SK-N-SH treated with all-trans-retinoic acid at 6 μM for 48 hours (cell line): Measurements from ENCODE around the gene RBMS3.
"Not testable (repeated sequence)": the region's sequence is repeated elsewhere in the genome, so short reads cannot be mapped to it uniquely, and the experiment has no call there.

ENCODE experiments used
- ATAC-seq: fragments of 200-7000 bp; cut with Tn5 transposase; 3 replicates; pipeline ENCODE4 v1.9.1; 2020; ENCODE audit warnings: mild to moderate bottlenecking, moderate library complexity
- ARNTL ChIP-seq: fragments of 450-650 bp; formaldehyde crosslinking; IDR thresholded peaks from 2 replicates; pipeline ENCODE4 v1.5.0; 2020; ENCODE audit warnings: low read depth, mild to moderate bottlenecking, moderate library complexity, borderline replicate concordance
- BACH2 ChIP-seq: fragments of 250-450 bp; sonication (Bioruptor Pico); IDR thresholded peaks from 2 replicates; pipeline ENCODE4 v1.9.0; 2021; ENCODE audit warnings: mild to moderate bottlenecking, borderline replicate concordance
- CSDC2 ChIP-seq: fragments of 250-450 bp; sonication (Bioruptor Pico); IDR thresholded peaks from 2 replicates; pipeline ENCODE4 v1.5.0; 2020; ENCODE audit warnings: mild to moderate bottlenecking, moderate library complexity
- ESRRG ChIP-seq: fragments of 250-450 bp; sonication (Bioruptor Pico); IDR thresholded peaks from 2 replicates; pipeline ENCODE4 v1.6.1; 2021; ENCODE audit warnings: mild to moderate bottlenecking
- GLIS3 ChIP-seq: fragments of 250-450 bp; sonication (Bioruptor Pico); IDR thresholded peaks from 2 replicates; pipeline ENCODE4 v1.5.0; 2020; ENCODE audit warnings: mild to moderate bottlenecking, moderate library complexity
- ISL1 ChIP-seq: fragments of 250-450 bp; sonication (Bioruptor Pico); IDR thresholded peaks from 2 replicates; pipeline ENCODE4 v2.1.2; 2022; ENCODE audit warnings: mild to moderate bottlenecking, moderate library complexity
- OSR1 ChIP-seq: fragments of 250-450 bp; sonication (Bioruptor Pico); IDR thresholded peaks from 2 replicates; pipeline ENCODE4 v1.8.0; 2022; ENCODE audit warnings: moderate library complexity, mild to moderate bottlenecking, inconsistent platforms
- RARB ChIP-seq: fragments of 250-450 bp; sonication (Bioruptor Pico); IDR thresholded peaks from 2 replicates; pipeline ENCODE4 v1.8.0; 2021; ENCODE audit warnings: mild to moderate bottlenecking, moderate library complexity
- SNAI2 ChIP-seq: fragments of 250-450 bp; sonication (Bioruptor Pico); IDR thresholded peaks from 2 replicates; pipeline ENCODE4 v1.5.0; 2020; ENCODE audit warnings: mild to moderate bottlenecking, moderate library complexity
- TCF4 ChIP-seq: fragments of 250-450 bp; sonication (Bioruptor Pico); IDR thresholded peaks from 2 replicates; pipeline ENCODE4 v1.8.0; 2021; ENCODE audit warnings: mild to moderate bottlenecking, moderate library complexity, borderline replicate concordance
- TOX ChIP-seq: fragments of 250-450 bp; sonication (Bioruptor Pico); IDR thresholded peaks from 2 replicates; pipeline ENCODE4 v1.8.0; 2021; ENCODE audit warnings: mild to moderate bottlenecking, moderate library complexity, borderline replicate concordance
- ZC3H10 ChIP-seq: fragments of 250-450 bp; sonication (Bioruptor Pico); IDR thresholded peaks from 2 replicates; pipeline ENCODE4 v1.5.1; 2021; ENCODE audit warnings: mild to moderate bottlenecking, moderate library complexity
- ZFP30 ChIP-seq: fragments of 450-650 bp; formaldehyde crosslinking; IDR thresholded peaks from 2 replicates; pipeline ENCODE4 v1.5.0; 2022; ENCODE audit warnings: mild to moderate bottlenecking, moderate library complexity
- ZNF565 ChIP-seq: fragments of 450-650 bp; formaldehyde crosslinking; conservative IDR thresholded peaks from 2 replicates; pipeline ENCODE4 v1.5.0; 2020; ENCODE audit warnings: low read depth, mild to moderate bottlenecking, moderate library complexity
- ZNF70 ChIP-seq: fragments of 450-650 bp; formaldehyde crosslinking; IDR thresholded peaks from 2 replicates; pipeline ENCODE4 v1.5.0; 2020; ENCODE audit warnings: mild to moderate bottlenecking, moderate library complexity
- ZNF8 ChIP-seq: fragments of 450-650 bp; formaldehyde crosslinking; IDR thresholded peaks from 2 replicates; pipeline ENCODE4 v1.5.0; 2020; ENCODE audit warnings: mild to moderate bottlenecking, moderate library complexity
- TF ChIP-seq, protein P1 (sequence below): fragments of 250-450 bp; sonication (Bioruptor Pico); IDR thresholded peaks from 2 replicates; pipeline ENCODE4 v1.5.1; 2020; ENCODE audit warnings: low read depth, mild to moderate bottlenecking, moderate library complexity
- TF ChIP-seq, protein P2 (sequence below): fragments of 250-450 bp; sonication (Bioruptor Pico); IDR thresholded peaks from 2 replicates; pipeline ENCODE4 v1.8.0; 2021; ENCODE audit warnings: low read depth, mild to moderate bottlenecking, moderate library complexity, borderline replicate concordance
- TF ChIP-seq, protein P3 (sequence below): fragments of 250-450 bp; sonication (Bioruptor Pico); IDR thresholded peaks from 2 replicates; pipeline ENCODE4 v1.5.1; 2021; ENCODE audit warnings: mild to moderate bottlenecking, moderate library complexity
- TF ChIP-seq, protein P4 (sequence below): fragments of 250-450 bp; sonication (Bioruptor Pico); IDR thresholded peaks from 2 replicates; pipeline ENCODE4 v1.8.0; 2020; ENCODE audit warnings: mild to moderate bottlenecking, moderate library complexity, borderline replicate concordance

Gene RBMS3

DNA sequence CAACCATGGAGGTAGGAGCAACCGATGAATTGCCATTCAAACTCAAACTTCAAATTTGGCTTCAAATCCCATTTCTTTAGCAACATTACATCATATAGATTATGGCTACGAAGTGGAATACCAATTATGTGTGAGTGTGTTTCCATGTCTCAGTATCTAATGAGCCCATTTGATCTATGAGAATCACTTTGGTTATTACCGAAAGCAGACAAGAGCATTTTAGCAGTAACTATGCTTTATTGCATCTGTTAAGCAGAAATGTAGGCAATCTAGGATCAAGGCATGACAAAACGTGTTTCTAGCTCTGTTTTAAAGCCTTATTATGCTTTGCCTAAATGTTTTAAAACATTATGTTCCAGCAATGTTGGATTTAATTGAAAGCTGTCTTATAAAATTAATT lies 743.6 kb downstream of the RBMS3 start (continued):
- no peak for TF ChIP-seq ISL1 (CRISPR knock-in tag)
- TF ChIP-seq, protein P1, sequence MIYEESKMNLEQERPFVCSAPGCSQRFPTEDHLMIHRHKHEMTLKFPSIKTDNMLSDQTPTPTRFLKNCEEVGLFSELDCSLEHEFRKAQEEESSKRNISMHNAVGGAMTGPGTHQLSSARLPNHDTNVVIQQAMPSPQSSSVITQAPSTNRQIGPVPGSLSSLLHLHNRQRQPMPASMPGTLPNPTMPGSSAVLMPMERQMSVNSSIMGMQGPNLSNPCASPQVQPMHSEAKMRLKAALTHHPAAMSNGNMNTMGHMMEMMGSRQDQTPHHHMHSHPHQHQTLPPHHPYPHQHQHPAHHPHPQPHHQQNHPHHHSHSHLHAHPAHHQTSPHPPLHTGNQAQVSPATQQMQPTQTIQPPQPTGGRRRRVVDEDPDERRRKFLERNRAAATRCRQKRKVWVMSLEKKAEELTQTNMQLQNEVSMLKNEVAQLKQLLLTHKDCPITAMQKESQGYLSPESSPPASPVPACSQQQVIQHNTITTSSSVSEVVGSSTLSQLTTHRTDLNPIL = no peak
- no peak for TF ChIP-seq ZFP30

DNA sequence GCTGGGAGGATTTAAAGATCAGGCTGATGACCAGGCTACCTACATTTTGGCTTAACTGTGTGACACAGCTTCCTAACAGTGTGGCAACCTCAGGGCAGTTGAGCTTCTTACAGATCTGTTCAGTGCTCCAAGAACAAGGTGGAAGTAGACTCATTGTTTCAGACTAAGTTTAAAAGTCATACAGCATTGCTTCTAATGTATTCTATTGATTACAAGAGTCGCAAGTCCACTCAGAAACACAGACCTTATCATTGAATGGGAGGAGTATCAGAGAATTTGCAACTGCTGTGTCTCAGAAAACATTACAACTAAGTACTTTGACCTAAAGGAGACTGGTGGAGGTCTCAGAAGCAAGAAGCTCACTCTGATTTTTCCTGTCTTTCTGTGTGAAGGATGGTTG lies 746.0 kb downstream of the RBMS3 start:
- no peak for ATAC-seq

DNA sequence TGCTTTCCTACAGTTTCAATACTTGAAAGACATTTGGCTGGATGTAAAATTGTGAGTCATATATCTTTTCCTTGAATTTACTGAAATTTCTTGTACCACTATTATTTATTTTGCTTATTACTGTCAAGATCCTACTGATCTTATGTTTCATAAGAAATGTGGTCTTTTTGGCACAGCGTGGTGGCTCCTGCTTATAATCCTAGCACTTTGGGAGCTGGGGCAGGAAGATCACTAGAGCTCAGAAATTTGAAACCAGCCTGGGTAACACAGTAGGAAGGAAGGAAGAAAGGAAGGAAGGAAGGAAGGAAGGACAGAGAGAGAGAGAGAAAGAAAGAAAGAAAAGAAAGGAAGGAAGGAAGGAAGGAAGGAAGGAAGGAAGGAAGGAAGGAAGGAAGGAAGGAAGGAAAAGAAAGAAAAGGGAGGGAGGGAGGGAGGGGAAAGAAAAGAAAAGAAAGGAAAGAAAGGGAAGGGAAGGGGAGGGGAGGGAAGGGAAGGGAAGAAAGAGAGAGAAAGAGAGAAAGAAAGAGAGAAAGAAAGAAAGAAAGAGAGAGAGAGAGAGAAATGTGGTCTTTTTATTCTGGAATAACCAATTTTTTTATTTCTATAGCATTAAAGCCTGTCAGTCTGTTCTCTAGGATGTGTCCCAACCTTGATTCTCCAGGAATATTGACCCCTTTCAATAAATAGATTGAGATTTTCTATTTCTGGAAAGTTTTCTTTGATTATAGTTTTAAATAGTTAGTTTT lies 753.5 kb downstream of the RBMS3 start:
- no peak for ATAC-seq
- TF ChIP-seq ARNTL (no peak), CSDC2 (CRISPR knock-in tag) (no peak)
- TF ChIP-seq, protein P1 = no peak

More for the DNA sequence above, 746.0 kb downstream of the RBMS3 start:
- TF ChIP-seq ZNF565 (CRISPR knock-in tag) (no peak), BACH2 (CRISPR knock-in tag) (no peak), ISL1 (CRISPR knock-in tag) (no peak), ESRRG (no peak), RARB (CRISPR knock-in tag) (no peak), OSR1 (CRISPR knock-in tag) (no peak), ZFP30 (no peak), SNAI2 (CRISPR knock-in tag) (no peak), ZC3H10 (CRISPR knock-in tag) (no peak)
- TF ChIP-seq, protein P2, sequence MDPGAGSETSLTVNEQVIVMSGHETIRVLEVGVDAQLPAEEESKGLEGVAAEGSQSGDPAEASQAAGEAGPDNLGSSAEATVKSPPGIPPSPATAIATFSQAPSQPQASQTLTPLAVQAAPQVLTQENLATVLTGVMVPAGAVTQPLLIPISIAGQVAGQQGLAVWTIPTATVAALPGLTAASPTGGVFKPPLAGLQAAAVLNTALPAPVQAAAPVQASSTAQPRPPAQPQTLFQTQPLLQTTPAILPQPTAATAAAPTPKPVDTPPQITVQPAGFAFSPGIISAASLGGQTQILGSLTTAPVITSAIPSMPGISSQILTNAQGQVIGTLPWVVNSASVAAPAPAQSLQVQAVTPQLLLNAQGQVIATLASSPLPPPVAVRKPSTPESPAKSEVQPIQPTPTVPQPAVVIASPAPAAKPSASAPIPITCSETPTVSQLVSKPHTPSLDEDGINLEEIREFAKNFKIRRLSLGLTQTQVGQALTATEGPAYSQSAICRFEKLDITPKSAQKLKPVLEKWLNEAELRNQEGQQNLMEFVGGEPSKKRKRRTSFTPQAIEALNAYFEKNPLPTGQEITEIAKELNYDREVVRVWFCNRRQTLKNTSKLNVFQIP (CRISPR knock-in tag) = no peak
- TF ChIP-seq, protein P3, sequence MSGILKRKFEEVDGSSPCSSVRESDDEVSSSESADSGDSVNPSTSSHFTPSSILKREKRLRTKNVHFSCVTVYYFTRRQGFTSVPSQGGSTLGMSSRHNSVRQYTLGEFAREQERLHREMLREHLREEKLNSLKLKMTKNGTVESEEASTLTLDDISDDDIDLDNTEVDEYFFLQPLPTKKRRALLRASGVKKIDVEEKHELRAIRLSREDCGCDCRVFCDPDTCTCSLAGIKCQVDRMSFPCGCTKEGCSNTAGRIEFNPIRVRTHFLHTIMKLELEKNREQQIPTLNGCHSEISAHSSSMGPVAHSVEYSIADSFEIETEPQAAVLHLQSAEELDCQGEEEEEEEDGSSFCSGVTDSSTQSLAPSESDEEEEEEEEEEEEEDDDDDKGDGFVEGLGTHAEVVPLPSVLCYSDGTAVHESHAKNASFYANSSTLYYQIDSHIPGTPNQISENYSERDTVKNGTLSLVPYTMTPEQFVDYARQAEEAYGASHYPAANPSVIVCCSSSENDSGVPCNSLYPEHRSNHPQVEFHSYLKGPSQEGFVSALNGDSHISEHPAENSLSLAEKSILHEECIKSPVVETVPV (CRISPR knock-in tag) = no peak

DNA sequence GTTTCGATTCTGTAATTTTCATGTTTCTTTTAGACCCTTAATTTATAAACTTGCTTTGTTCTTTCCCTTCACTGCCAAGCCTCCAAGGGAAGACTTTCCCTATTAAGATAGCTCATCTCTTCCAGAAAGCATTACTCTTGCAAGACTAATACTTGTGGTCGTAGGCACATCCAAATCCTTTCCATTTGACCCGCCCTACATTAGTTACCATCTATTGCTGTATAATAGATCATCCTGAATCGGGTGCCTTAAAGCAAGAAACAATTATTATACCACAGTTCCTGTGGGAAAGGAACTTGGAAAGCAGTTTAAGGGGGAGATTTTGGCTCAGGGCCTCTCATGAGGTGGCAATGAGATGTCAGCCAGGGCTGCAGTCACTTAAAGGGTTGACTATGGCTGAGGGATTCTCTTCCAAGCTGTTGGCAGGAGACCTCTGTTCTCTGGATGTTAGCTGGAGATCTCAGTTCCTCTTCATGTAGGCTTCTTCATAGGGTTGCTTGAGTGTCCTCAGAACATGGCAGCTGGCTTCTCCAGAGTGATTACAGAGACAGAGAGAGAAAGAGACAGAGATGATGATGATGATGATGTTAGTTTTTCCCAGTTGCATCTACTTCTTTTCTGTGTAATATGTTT lies 755.2 kb downstream of the RBMS3 start:
- TF ChIP-seq ZNF8 (CRISPR knock-in tag) (no peak), GLIS3 (CRISPR knock-in tag) (no peak), TCF4 (CRISPR knock-in tag) (no peak), ISL1 (CRISPR knock-in tag) (no peak), OSR1 (CRISPR knock-in tag) (no peak), CSDC2 (CRISPR knock-in tag) (no peak), ARNTL (no peak), SNAI2 (CRISPR knock-in tag) (no peak), ESRRG (no peak), ZNF70 (CRISPR knock-in tag) (no peak)
- TF ChIP-seq, protein P2 (CRISPR knock-in tag) = no peak
- ATAC-seq = no peak

DNA sequence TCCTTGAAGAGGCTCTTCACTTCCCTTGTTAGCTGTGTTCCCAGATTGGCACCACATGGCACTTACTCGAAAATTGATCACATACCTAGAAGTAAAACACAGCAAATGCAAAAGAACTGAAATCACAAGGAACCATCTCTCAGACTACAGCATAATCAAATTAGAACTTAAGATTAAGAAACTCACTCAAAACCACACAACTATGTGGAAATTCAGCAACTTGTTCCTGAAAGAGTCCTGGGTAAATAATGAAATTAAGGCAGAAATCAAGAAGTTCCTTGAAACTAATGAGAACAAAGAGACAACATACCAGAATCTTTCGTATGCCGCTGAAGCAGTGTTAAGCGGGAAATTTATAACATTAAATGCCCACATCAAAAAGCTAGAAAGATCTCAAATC lies 759.3 kb downstream of the RBMS3 start:
- TF ChIP-seq, protein P1 = no peak
- TF ChIP-seq TOX (CRISPR knock-in tag) = no peak
- TF ChIP-seq, protein P4, sequence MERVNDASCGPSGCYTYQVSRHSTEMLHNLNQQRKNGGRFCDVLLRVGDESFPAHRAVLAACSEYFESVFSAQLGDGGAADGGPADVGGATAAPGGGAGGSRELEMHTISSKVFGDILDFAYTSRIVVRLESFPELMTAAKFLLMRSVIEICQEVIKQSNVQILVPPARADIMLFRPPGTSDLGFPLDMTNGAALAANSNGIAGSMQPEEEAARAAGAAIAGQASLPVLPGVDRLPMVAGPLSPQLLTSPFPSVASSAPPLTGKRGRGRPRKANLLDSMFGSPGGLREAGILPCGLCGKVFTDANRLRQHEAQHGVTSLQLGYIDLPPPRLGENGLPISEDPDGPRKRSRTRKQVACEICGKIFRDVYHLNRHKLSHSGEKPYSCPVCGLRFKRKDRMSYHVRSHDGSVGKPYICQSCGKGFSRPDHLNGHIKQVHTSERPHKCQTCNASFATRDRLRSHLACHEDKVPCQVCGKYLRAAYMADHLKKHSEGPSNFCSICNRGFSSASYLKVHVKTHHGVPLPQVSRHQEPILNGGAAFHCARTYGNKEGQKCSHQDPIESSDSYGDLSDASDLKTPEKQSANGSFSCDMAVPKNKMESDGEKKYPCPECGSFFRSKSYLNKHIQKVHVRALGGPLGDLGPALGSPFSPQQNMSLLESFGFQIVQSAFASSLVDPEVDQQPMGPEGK (CRISPR knock-in tag) = no peak
- TF ChIP-seq GLIS3 (CRISPR knock-in tag) = no peak
- no peak for TF ChIP-seq ZFP30
- TF ChIP-seq CSDC2 (CRISPR knock-in tag) = no peak
- TF ChIP-seq, all 23 proteins: peak for 0
- no peak for ATAC-seq

DNA sequence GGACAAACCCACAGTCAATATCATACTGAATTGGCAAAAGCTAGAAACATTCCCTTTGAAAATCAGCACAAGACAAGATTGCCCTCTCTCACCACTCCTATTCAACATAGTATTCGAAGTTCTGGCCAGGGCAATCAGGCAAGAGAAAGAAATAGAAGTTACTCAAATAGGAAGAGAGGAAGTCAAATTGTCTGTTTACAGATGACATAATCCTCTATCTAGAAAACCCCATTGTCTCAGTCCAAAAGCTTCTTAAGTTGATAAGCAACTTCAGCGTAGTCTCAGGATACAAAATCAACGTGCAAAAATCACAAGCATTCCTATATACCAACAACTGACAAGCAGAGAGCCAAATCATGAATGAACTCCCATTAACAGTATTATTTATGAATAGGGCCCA lies 760.6 kb downstream of the RBMS3 start:
- ATAC-seq = not testable (repeated sequence)
